CD4-positive, CD25-positive, alpha-beta regulatory T cell (primary cell): ENCODE results near the gene MPI. TPM values are rescaled to one million over a fixed set of nuclear protein-coding genes. Genes with fewer than 3 reads are reported as not detected.

Experiments
- ATAC-seq, 2 donors: fragments of 150-1000 bp; cut with Tn5 transposase; one replicate each; pipeline ENCODE4 v1.10.0; 2021; ENCODE audit warnings: low read depth in 2 of 2, moderate number of reproducible peaks in 2 of 2, moderate library complexity in 1 of 2
- DNase-seq, 3 donors: peaks; one replicate each; pipeline versions ENCODE4 v3.0.0 to v3.0.0-alpha.2; 2012 to 2022; ENCODE audit warnings: mixed read lengths in 1 of 3
- H3K27ac ChIP-seq: one replicate; pipeline ENCODE4 v1.7.0; 2013; ENCODE audit warnings: mild to moderate bottlenecking, low read length; ENCODE audit not compliant: insufficient read depth, poor library complexity, severe bottlenecking
- H3K27me3 ChIP-seq: one replicate; pipeline ENCODE4 v1.7.0; 2013; ENCODE audit warnings: low read length; ENCODE audit not compliant: control insufficient read depth, insufficient read depth
- H3K36me3 ChIP-seq: one replicate; pipeline ENCODE4 v1.7.0; 2013; ENCODE audit warnings: mild to moderate bottlenecking, low read length, moderate library complexity; ENCODE audit not compliant: control insufficient read depth, insufficient read depth
- H3K4me1 ChIP-seq: 2 replicates; pipeline ENCODE4 v1.7.0; 2013; ENCODE audit warnings: mild to moderate bottlenecking, low read length; ENCODE audit not compliant: insufficient read depth, control insufficient read depth, poor library complexity, severe bottlenecking
- H3K4me3 ChIP-seq: one replicate; pipeline ENCODE4 v1.7.0; 2013; ENCODE audit warnings: low read depth, mild to moderate bottlenecking, low read length, moderate library complexity
- H3K9me3 ChIP-seq, 2 experiments: 1 replicate in 1 of 2; 2 replicates in 1 of 2; pipeline ENCODE4 v1.7.0; 2013; ENCODE audit warnings: low read length in 2 of 2, mild to moderate bottlenecking in 1 of 2, moderate library complexity in 1 of 2; ENCODE audit not compliant: control insufficient read depth in 2 of 2
- H3K27ac Mint-ChIP-seq, 3 donors: one replicate each; pipeline ENCODE4 v1.8.0; 2020 to 2022; ENCODE audit warnings: mild to moderate bottlenecking in 3 of 3, mixed read lengths in 3 of 3, moderate library complexity in 2 of 3
- H3K27me3 Mint-ChIP-seq: one replicate; pipeline ENCODE4 v1.8.0; 2022; ENCODE audit warnings: mild to moderate bottlenecking, mixed read lengths
- H3K36me3 Mint-ChIP-seq: one replicate; pipeline ENCODE4 v1.8.0; 2020; ENCODE audit warnings: mixed read lengths
- H3K4me1 Mint-ChIP-seq, 4 donors: one replicate each; pipeline ENCODE4 v1.8.0; 2020 to 2022; ENCODE audit warnings: mixed read lengths in 4 of 4, mild to moderate bottlenecking in 1 of 4
- H3K4me3 Mint-ChIP-seq, 4 donors: one replicate each; pipeline ENCODE4 v1.8.0; 2020 to 2022; ENCODE audit warnings: mild to moderate bottlenecking in 4 of 4, mixed read lengths in 4 of 4, moderate library complexity in 3 of 4
- H3K9me3 Mint-ChIP-seq, 7 donors: one replicate each; pipeline ENCODE4 v1.8.0; 2020 to 2022; ENCODE audit warnings: mixed read lengths in 7 of 7, mild to moderate bottlenecking in 3 of 7, moderate library complexity in 2 of 7
- polyA plus RNA-seq, 4 donors: library from polyadenylated mRNA; unstranded; fragments of 300-500 nt; fragmentation: Illumina TruSeq; gene quantifications; one replicate each; pipeline ENCODE4 v1.2.3, GENCODE V29; 2021
- total RNA-seq: library from RNA; stranded (reverse); gene quantifications from one replicate; pipeline ENCODE4 v1.2.3, GENCODE V29; 2022

The MPI gene
- total and polyA plus RNA-seq, 5 donors from 2014 or later = 49.6 to 108 (median 94.3) TPM

GRCh38 chr15:74855857-74856256 is 34.0 kb upstream of the MPI start:
- ATAC-seq (no peak), DNase-seq (no peak)
- H3K27me3 Mint-ChIP-seq = no peaks in the 10 kb centered on the region
- H3K9me3 Mint-ChIP-seq = no peaks in the 10 kb centered on the region
- Histone ChIP-seq H3K36me3 (peaks cover 44% of the 10 kb centered on the region), H3K4me1 (peaks cover 29% of the 10 kb centered on the region), H3K27ac (no peak overlapping the region), H3K9me3 (no peaks in the 10 kb centered on the region), H3K27me3 (no peaks in the 10 kb centered on the region), H3K4me3 (no peak overlapping the region)
- H3K27ac Mint-ChIP-seq = peak overlapping the region; percentile 5 to 62 (median 47)
- H3K4me1 Mint-ChIP-seq = peaks cover 10 to 42% (median 26%) of the 10 kb centered on the region in 4 donors
- peaks cover 27% of the 10 kb centered on the region for H3K36me3 Mint-ChIP-seq
- H3K4me3 Mint-ChIP-seq = peak overlapping the region in 2 of 4 donors; percentile 15 to 28

- H3K9me3 Mint-ChIP-seq = no peaks in the 10 kb centered on the region
- peak overlapping the region in 2 of 3 donors; percentile 91 to 93 for H3K27ac Mint-ChIP-seq
- DNase-seq (no peak), ATAC-seq (no peak)
- Histone ChIP-seq H3K4me1 (peaks cover 29% of the 10 kb centered on the region), H3K27me3 (no peaks in the 10 kb centered on the region), H3K4me3 (no peak overlapping the region), H3K9me3 (no peaks in the 10 kb centered on the region), H3K27ac (no peak overlapping the region), H3K36me3 (peaks cover 42% of the 10 kb centered on the region)
- peaks cover 10 to 46% (median 27%) of the 10 kb centered on the region in 4 donors for H3K4me1 Mint-ChIP-seq
- H3K36me3 Mint-ChIP-seq = peaks cover 22% of the 10 kb centered on the region
- no peak overlapping the region for H3K4me3 Mint-ChIP-seq
- no peaks in the 10 kb centered on the region for H3K27me3 Mint-ChIP-seq
These were observed 33.3 kb upstream of the MPI start for GRCh38 chr15:74856537-74856936.

GRCh38 chr15:74857082-74857655 is 32.7 kb upstream of the MPI start:
- Mint-ChIP-seq H3K27ac (peak overlapping the region; percentile 91 to 99 (median 93)), H3K4me3 (peak overlapping the region in 3 of 4 donors; percentile 39 to 59 (median 53)), H3K9me3 (no peaks in the 10 kb centered on the region), H3K4me1 (peaks cover 10 to 46% (median 27%) of the 10 kb centered on the region in 4 donors), H3K27me3 (no peaks in the 10 kb centered on the region), H3K36me3 (peaks cover 22% of the 10 kb centered on the region)
- Histone ChIP-seq H3K4me3 (no peak overlapping the region), H3K27me3 (no peaks in the 10 kb centered on the region), H3K9me3 (no peaks in the 10 kb centered on the region), H3K27ac (peak overlapping the region; percentile 37), H3K4me1 (peaks cover 29% of the 10 kb centered on the region), H3K36me3 (peaks cover 35% of the 10 kb centered on the region)
- ATAC-seq = peak in 1 of 2 donors; percentile 43
- no peak for DNase-seq

- H3K27me3 ChIP-seq = no peaks in the 10 kb centered on the region
- H3K36me3 ChIP-seq = peaks cover 29% of the 10 kb centered on the region
- H3K9me3 ChIP-seq = no peaks in the 10 kb centered on the region
- peaks cover 20% of the 10 kb centered on the region for H3K36me3 Mint-ChIP-seq
- no peaks in the 10 kb centered on the region for H3K9me3 Mint-ChIP-seq
- H3K27me3 Mint-ChIP-seq = no peaks in the 10 kb centered on the region
- peak overlapping the region; percentile 32 to 93 (median 91) for H3K27ac Mint-ChIP-seq
- DNase-seq = no peak
- H3K4me1 ChIP-seq = peaks cover 29% of the 10 kb centered on the region
- peaks cover 10 to 52% (median 27%) of the 10 kb centered on the region in 4 donors for H3K4me1 Mint-ChIP-seq
- H3K4me3 ChIP-seq = peak overlapping the region; percentile 1
- peak; percentile 54 to 67 for ATAC-seq
- peak overlapping the region; percentile 37 for H3K27ac ChIP-seq
- peak overlapping the region in 3 of 4 donors; percentile 53 to 72 (median 59) for H3K4me3 Mint-ChIP-seq
These were observed 32.0 kb upstream of the MPI start for GRCh38 chr15:74857671-74858368.

GRCh38 chr15:74858369-74858740 is 31.5 kb upstream of the MPI start:
- no peaks in the 10 kb centered on the region for H3K9me3 Mint-ChIP-seq
- Histone ChIP-seq H3K4me3 (peak overlapping the region; percentile 1), H3K27me3 (no peaks in the 10 kb centered on the region), H3K4me1 (peaks cover 31% of the 10 kb centered on the region), H3K36me3 (peaks cover 23% of the 10 kb centered on the region), H3K27ac (peak overlapping the region; percentile 3), H3K9me3 (no peaks in the 10 kb centered on the region)
- DNase-seq = no peak
- peak overlapping the region; percentile 9 to 93 (median 91) for H3K27ac Mint-ChIP-seq
- no peak for ATAC-seq
- H3K36me3 Mint-ChIP-seq = peaks cover 14% of the 10 kb centered on the region
- H3K27me3 Mint-ChIP-seq = no peaks in the 10 kb centered on the region
- peak overlapping the region in 2 of 4 donors; percentile 28 to 72 for H3K4me3 Mint-ChIP-seq
- H3K4me1 Mint-ChIP-seq = peaks cover 10 to 54% (median 26%) of the 10 kb centered on the region in 4 donors

- Mint-ChIP-seq H3K9me3 (no peaks in the 10 kb centered on the region), H3K27ac (peak overlapping the region; percentile 65 to 84 (median 75)), H3K27me3 (no peaks in the 10 kb centered on the region), H3K36me3 (peaks cover 34% of the 10 kb centered on the region), H3K4me1 (peaks cover 12 to 78% (median 46%) of the 10 kb centered on the region in 4 donors), H3K4me3 (peak overlapping the region; percentile 8 to 65 (median 35))
- H3K27me3 ChIP-seq = no peaks in the 10 kb centered on the region
- peak in 1 of 3 donors; percentile 24 for DNase-seq
- no peak overlapping the region for H3K27ac ChIP-seq
- H3K4me3 ChIP-seq = no peak overlapping the region
- no peaks in the 10 kb centered on the region for H3K9me3 ChIP-seq
- H3K36me3 ChIP-seq = peaks cover 18% of the 10 kb centered on the region
- peak; percentile 33 to 42 for ATAC-seq
- peaks cover 49% of the 10 kb centered on the region for H3K4me1 ChIP-seq
These were observed 26.4 kb upstream of the MPI start for GRCh38 chr15:74863239-74864056.

GRCh38 chr15:74864296-74864695 is 25.5 kb upstream of the MPI start:
- Mint-ChIP-seq H3K9me3 (no peaks in the 10 kb centered on the region), H3K36me3 (peaks cover 30% of the 10 kb centered on the region), H3K27ac (peak overlapping the region; percentile 23 to 87 (median 49)), H3K27me3 (no peaks in the 10 kb centered on the region), H3K4me1 (peaks cover 11 to 78% (median 45%) of the 10 kb centered on the region in 4 donors), H3K4me3 (peak overlapping the region in 3 of 4 donors; percentile 65 to 82 (median 78))
- no peaks in the 10 kb centered on the region for H3K9me3 ChIP-seq
- peaks cover 52% of the 10 kb centered on the region for H3K4me1 ChIP-seq
- no peak overlapping the region for H3K4me3 ChIP-seq
- H3K27me3 ChIP-seq = no peaks in the 10 kb centered on the region
- H3K27ac ChIP-seq = no peak overlapping the region
- ATAC-seq (no peak), DNase-seq (no peak)
- H3K36me3 ChIP-seq = peaks cover 19% of the 10 kb centered on the region
